Activated CD4-positive, alpha-beta T cell treated with anti-CD3 and anti-CD28 coated beads, Interleukin-10, Interleukin-2, amounts not matched to agents 100 ng/mL and 50 ng/mL, durations not matched to agents 16 hours and 8 hours (primary cell): ENCODE data around the gene ADA.
A peak's percentile ranks its signal among the peaks of the same experiment; 100 is the strongest.
"Not testable (repeated sequence)": the region's sequence is repeated elsewhere in the genome, so short reads cannot be mapped to it uniquely, and the experiment has no call there.

Source experiments
- DNase-seq: peaks from one replicate; pipeline ENCODE4 v3.0.0-alpha.2; 2020

Gene ADA

GRCh38 chr20:44678242-44678641 lies 26.7 kb upstream of the ADA start:
- no peak for DNase-seq

GRCh38 chr20:44672318-44672902 lies 20.9 kb upstream of the ADA start:
- not testable (repeated sequence) for DNase-seq

GRCh38 chr20:44671541-44671940 lies 20.0 kb upstream of the ADA start:
- peak; percentile 82 for DNase-seq

DNA sequence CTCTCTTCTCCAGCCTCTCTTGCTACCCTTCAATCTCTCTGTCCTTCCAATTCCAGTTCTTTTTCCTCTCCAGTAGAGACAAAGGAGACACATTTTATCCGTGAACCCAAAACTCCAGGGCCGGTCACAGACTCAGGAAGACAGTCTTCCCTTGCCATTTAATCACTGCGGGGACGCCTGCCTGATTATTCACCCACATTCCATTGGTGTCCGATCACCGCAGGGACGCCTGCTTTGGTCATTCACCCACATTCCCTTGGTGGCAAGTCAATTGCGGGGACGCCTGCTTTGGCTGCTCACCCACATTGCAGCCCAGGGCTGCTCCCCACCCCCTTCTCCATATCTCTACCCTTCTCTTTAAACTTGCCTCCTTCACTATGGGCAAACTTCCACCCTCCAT lies 19.4 kb upstream of the ADA start:
- DNase-seq = not testable (repeated sequence)

GRCh38 chr20:44666066-44666465 lies 14.6 kb upstream of the ADA start:
- no peak for DNase-seq

- no peak for DNase-seq
Observed at GRCh38 chr20:44664131-44664530, 12.6 kb upstream of the ADA start.

GRCh38 chr20:44662261-44662660 lies 10.8 kb upstream of the ADA start:
- no peak for DNase-seq

GRCh38 chr20:44660581-44660980 lies 9.1 kb upstream of the ADA start:
- DNase-seq = no peak

- DNase-seq = no peak
Observed at GRCh38 chr20:44659931-44660330, 8.4 kb upstream of the ADA start.

GRCh38 chr20:44658810-44659209 lies 7.3 kb upstream of the ADA start:
- no peak for DNase-seq

GRCh38 chr20:44657875-44658274 lies 6.4 kb upstream of the ADA start:
- DNase-seq = no peak

GRCh38 chr20:44656448-44656847 lies 4.9 kb upstream of the ADA start:
- DNase-seq = no peak

GRCh38 chr20:44654210-44654609 lies 2.7 kb upstream of the ADA start:
- not testable (repeated sequence) for DNase-seq

GRCh38 chr20:44653546-44653945 lies 2.0 kb upstream of the ADA start:
- no peak for DNase-seq

- DNase-seq = no peak
Observed at GRCh38 chr20:44651434-44651683, 140 bp downstream of the ADA start.

DNA sequence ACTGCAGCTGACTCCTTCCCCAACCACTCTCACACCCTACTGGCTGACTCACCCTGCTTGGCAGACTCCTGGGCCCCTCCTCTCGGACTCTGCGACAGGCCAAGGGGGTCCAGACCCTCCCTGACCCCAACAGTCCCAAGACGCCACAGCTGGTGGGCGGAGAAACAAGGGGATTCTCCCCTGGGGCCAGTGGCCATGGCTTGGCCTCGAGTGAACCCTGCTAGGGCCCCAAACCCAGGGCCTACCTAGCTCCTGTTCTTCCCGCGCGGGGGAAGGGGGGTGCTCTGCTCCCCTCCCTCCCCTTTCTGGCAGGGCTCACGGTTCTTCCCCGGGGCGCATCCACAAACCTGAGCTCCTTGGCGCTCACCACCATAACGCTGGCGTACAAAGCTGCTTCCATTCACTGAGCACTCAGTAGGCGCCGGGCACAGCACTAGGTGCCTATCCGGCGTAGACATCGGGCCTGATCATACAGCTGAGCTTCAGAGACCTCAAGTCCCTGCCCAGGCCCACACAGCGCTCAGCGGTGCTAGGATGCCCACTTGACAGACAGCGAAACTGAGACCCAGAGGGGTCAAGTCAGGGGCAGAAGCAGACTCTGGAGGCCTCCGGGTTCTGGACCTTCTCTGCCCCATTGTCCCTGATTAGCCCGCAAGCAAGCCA lies 597 bp downstream of the ADA start:
- peak; percentile 48 for DNase-seq

- DNase-seq = no peak
Observed at GRCh38 chr20:44649976-44650375, 1.5 kb downstream of the ADA start.

- no peak for DNase-seq
Observed at GRCh38 chr20:44649126-44649525, 2.4 kb downstream of the ADA start.

- no peak for DNase-seq
Observed at GRCh38 chr20:44648579-44648978, 2.9 kb downstream of the ADA start.

- no peak for DNase-seq
Observed at GRCh38 chr20:44648068-44648467, 3.4 kb downstream of the ADA start.

DNA sequence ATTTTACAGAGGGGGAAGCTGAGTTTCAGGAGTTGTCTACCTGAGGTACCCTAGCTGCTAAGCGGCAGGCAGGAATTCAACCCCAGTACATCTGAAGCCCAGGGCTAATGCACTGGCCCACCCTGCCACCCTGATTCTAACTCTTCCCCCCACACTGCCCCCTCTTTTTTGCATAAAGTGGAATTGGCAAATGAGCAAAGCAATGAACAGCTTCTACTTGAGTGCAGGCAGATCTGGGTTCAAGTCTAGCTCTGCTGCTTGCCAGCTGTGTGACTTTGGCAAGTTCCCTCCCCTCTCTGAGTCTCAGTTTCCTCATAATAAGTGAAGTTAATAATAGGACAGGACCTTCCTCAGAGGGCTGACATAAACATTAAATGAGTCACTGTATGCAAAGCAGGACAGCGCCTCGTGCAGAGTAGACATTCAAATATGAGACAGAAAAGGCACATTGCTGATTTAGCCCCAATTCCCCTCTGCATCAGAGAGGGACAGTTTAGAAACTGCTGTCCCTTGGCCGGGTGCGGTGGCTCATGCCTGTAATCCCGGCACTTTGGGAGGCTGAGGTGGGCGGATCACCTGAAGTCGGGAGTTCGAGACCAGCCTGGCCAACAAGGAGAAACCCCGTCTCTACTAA lies 4.7 kb downstream of the ADA start:
- DNase-seq = peak; percentile 63

GRCh38 chr20:44646023-44646640 lies 5.4 kb downstream of the ADA start:
- DNase-seq = peak; percentile 86

DNA sequence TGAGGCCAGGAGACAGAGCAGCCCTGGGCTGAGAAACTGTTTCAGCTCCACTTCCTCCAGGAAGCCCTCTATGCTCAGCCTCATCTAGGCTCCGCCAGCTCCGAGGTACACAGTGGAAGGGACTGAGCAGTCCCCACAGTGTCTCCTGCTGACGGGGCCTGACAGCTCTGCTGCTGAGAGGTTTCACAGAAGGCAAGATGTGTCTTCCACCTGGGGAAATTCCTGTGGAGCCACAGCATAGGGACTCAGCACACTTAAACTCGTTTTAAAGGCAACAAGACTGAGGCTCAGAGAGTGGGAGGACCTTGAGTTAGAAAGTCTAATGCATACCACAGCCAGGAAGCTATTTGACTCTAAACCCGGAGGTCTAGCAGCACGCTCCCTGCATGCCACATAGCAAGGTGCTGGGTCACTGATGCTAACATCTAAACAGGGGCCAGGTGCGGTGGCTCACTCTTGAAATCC lies 6.8 kb downstream of the ADA start:
- DNase-seq = peak; percentile 64

DNA sequence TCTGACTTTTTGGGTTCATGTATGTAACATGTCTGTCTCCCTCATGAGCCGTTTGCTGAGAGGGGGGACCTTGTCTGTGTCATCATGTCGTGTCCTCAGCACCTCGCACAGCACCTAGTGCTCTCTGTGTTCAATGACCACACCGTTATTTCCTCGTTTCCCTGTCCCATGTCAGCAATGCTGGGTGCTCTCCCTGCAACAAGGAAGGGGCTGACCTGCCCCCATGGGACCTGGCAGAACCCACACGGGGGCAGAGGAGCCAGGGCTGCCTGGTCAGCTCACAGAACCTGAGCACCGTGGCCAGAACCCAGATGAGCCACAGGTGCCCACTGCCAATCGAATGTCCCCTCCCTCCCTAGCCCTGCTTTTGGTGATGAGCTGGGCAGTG lies 7.3 kb downstream of the ADA start:
- DNase-seq = no peak
